Natural killer cell (primary cell): ENCODE results near the gene GPR176. TPM values are rescaled to one million over a fixed set of nuclear protein-coding genes. Genes with fewer than 3 reads are reported as not detected.

ENCODE experiments used
- ATAC-seq, 3 donors: fragments of 150-1000 bp in 2 of 3; fragments of 200-7000 bp in 1 of 3; cut with Tn5 transposase; 1 replicate in 1 of 3; 2 replicates in 2 of 3; pipeline ENCODE4 v1.10.0; 2021; ENCODE audit warnings: mild to moderate bottlenecking in 2 of 3, moderate library complexity in 2 of 3
- DNase-seq, 2 donors: peaks; one replicate each; pipeline versions ENCODE4 v3.0.0 to v3.0.0-alpha.2; 2013 to 2021; ENCODE audit warnings: mixed read lengths in 1 of 2
- H3K27ac ChIP-seq: one replicate; pipeline ENCODE4 v1.5.1; 2013; ENCODE audit warnings: mild to moderate bottlenecking, low read length
- H3K27me3 ChIP-seq: one replicate; pipeline ENCODE4 v1.6.1; 2013; ENCODE audit warnings: low read length; ENCODE audit not compliant: control insufficient read depth, insufficient read depth
- H3K36me3 ChIP-seq: one replicate; pipeline ENCODE4 v1.6.1; 2013; ENCODE audit warnings: low read length; ENCODE audit not compliant: control insufficient read depth, insufficient read depth
- H3K4me1 ChIP-seq: one replicate; pipeline ENCODE4 v1.6.1; 2013; ENCODE audit warnings: low read length; ENCODE audit not compliant: control insufficient read depth, insufficient read depth
- H3K4me3 ChIP-seq: one replicate; pipeline ENCODE4 v1.5.1; 2013; ENCODE audit warnings: low read length
- H3K9me3 ChIP-seq: one replicate; pipeline ENCODE4 v1.6.1; 2013; ENCODE audit warnings: low read length; ENCODE audit not compliant: control insufficient read depth, insufficient read depth
- H3K27ac Mint-ChIP-seq, 2 donors: one replicate each; pipeline ENCODE4 v1.8.0; 2022; ENCODE audit warnings: mild to moderate bottlenecking in 2 of 2, mixed read lengths in 2 of 2, moderate library complexity in 1 of 2
- H3K27me3 Mint-ChIP-seq, 2 donors: one replicate each; pipeline ENCODE4 v1.8.0; 2022; ENCODE audit warnings: low read depth in 2 of 2, mixed read lengths in 2 of 2
- H3K36me3 Mint-ChIP-seq: one replicate; pipeline ENCODE4 v1.8.0; 2022; ENCODE audit warnings: mixed read lengths
- H3K4me1 Mint-ChIP-seq, 2 donors: one replicate each; pipeline ENCODE4 v1.8.0; 2022; ENCODE audit warnings: mixed read lengths in 2 of 2
- H3K4me3 Mint-ChIP-seq: one replicate; pipeline ENCODE4 v1.8.0; 2022; ENCODE audit warnings: mild to moderate bottlenecking, moderate library complexity, mixed read lengths
- H3K9me3 Mint-ChIP-seq, 2 donors: one replicate each; pipeline ENCODE4 v1.8.0; 2022; ENCODE audit warnings: mixed read lengths in 2 of 2
- WGBS: methylation state at CpG from one replicate; pipeline ENCODE4 v1.1.7; 2013; ENCODE audit warnings: missing lambda C conversion rate; ENCODE audit not compliant: insufficient coverage; 5-methylcytosine and 5-hydroxymethylcytosine counted together
- intact Hi-C: fragments of 100-400 bp; cut with micrococcal nuclease; formaldehyde crosslinking; loops from one replicate; pipeline ENCODE4 v1.14.2; 2022
- total RNA-seq, 4 donors: library from RNA; stranded (reverse); fragments of 120-200 nt in 1 of 4; gene quantifications; one replicate each; pipeline versions ENCODE4 v1.2.3 to v1.2.4, GENCODE V29; 2013 to 2022
- TF ChIP-seq, protein P1 (sequence below): fragments of 200-600 bp; IDR thresholded peaks from one replicate; pipeline ENCODE4 v1.8.0; 2022; ENCODE audit warnings: antibody characterized with exemption

Gene GPR176
- total RNA-seq, 3 donors from 2014 or later (not counting 1 experiment from before 2014, with no cell fraction given): 0.38 TPM; not detected in 2

DNA sequence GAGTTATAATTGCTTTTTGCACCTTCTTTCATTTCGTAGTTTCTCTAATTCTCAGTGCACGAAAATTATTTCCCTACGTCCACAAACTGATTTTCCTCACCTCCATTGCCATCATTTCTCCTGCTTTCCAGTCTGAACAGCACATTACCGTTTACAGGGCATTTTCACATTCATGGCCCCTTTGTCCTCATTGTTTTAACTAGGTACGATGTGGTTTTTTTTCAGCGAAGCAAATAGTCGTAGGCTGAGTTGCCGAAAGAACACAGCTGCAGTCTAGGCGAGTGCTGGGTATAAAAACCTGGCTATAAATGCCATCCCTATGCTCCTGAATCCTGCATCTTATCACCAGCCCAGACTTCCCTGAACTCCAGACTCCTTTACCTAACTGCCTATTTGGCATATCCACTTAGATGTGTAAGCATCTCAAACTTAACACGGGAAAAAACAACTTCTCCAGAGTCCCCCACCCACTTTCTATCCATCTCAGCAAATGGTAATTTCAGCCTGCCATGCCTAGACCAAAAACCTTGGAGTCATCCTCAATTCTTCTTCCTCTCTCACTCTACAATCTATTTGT lies 136.7 kb downstream of the GPR176 start:
- Mint-ChIP-seq H3K27me3 (peaks cover 0 to 6% of the 10 kb centered on the region in 2 donors), H3K9me3 (no peaks in the 10 kb centered on the region), H3K4me3 (peak overlapping the region; percentile 77), H3K27ac (peak overlapping the region; percentile 84 to 93), H3K36me3 (no peaks in the 10 kb centered on the region), H3K4me1 (peaks cover 33 to 36% of the 10 kb centered on the region in 2 donors)
- H3K36me3 ChIP-seq: no peaks in the 10 kb centered on the region
- TF ChIP-seq, protein P1, sequence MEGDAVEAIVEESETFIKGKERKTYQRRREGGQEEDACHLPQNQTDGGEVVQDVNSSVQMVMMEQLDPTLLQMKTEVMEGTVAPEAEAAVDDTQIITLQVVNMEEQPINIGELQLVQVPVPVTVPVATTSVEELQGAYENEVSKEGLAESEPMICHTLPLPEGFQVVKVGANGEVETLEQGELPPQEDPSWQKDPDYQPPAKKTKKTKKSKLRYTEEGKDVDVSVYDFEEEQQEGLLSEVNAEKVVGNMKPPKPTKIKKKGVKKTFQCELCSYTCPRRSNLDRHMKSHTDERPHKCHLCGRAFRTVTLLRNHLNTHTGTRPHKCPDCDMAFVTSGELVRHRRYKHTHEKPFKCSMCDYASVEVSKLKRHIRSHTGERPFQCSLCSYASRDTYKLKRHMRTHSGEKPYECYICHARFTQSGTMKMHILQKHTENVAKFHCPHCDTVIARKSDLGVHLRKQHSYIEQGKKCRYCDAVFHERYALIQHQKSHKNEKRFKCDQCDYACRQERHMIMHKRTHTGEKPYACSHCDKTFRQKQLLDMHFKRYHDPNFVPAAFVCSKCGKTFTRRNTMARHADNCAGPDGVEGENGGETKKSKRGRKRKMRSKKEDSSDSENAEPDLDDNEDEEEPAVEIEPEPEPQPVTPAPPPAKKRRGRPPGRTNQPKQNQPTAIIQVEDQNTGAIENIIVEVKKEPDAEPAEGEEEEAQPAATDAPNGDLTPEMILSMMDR: no peak
- no peaks in the 10 kb centered on the region for H3K9me3 ChIP-seq
- ATAC-seq (no peak), DNase-seq (peak in 1 of 2 donors; percentile 43)
- peaks cover 3% of the 10 kb centered on the region for H3K4me1 ChIP-seq
- H3K4me3 ChIP-seq: peak overlapping the region; percentile 73
- 1% methylated on average over 10 of the region's 10 CpGs for WGBS
- no peaks in the 10 kb centered on the region for H3K27me3 ChIP-seq
- intact Hi-C loops: loop anchor here (2.0 to 10.0 kb wide), 3 partner anchors 134 to 251 kb away; partner anchors contain the start of gene SRP14
- peak overlapping the region; percentile 71 for H3K27ac ChIP-seq

DNA sequence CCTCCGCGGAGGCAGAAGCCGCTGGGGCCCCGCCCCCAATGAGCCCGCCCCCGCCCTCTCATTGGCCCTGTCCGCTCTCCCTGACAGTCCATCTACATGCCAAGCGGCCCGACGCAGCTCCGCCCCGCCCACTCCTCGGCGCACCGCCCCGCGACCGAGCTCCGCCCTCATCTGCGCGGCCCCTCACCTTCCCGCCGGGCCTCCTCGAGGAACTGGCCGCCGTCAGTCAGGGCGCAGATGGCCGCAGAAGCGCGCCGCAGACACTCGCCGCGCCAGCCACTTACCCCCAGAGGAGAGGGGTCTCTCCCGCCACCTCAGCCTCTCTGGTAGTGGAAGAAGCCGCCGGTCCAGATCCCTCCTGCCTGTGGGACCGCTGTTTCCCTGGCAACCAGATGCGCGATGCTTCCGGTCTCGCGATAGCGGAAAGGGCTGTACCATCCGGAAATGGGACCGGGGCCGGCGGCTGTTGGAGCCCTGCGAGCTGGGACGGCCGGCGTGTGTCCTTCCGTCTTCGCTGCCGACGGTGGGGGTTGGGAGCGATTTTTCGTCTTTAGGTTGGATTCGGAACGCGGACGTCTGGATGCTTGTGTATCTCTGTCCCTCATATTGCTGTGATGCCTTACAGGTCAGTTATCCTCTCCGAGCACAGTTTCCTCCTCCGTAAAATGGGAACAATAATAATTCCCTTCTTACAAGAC lies 137.5 kb downstream of the GPR176 start, which contains the start of gene FSIP1:
TSS of gene FSIP1 (minus strand) at position 401 of the 698 bp plus-strand sequence. CDS start 6,317 bp downstream, outside the sequence.
- Mint-ChIP-seq H3K4me1 (peaks cover 33 to 36% of the 10 kb centered on the region in 2 donors), H3K27ac (peak within 1 kb of the TSS; percentile 84 to 93), H3K36me3 (no peaks in the 10 kb centered on the region), H3K4me3 (peak within 1 kb of the TSS; percentile 77), H3K9me3 (no peaks in the 10 kb centered on the region), H3K27me3 (peaks cover 0 to 13% of the 10 kb centered on the region in 2 donors)
- intact Hi-C loops: loop anchor here (2.0 to 10.0 kb wide), 3 partner anchors 135 to 252 kb away; partner anchors contain the start of gene SRP14
- Histone ChIP-seq H3K27ac (peak within 1 kb of the TSS; percentile 71), H3K4me3 (peak within 1 kb of the TSS; percentile 73), H3K36me3 (no peaks in the 10 kb centered on the region), H3K27me3 (no peaks in the 10 kb centered on the region), H3K4me1 (peaks cover 3% of the 10 kb centered on the region), H3K9me3 (no peaks in the 10 kb centered on the region)
- TF ChIP-seq, protein P1: no peak
- ATAC-seq (peak; percentile 97 to 100 (median 98)), DNase-seq (peak; percentile 97 to 98)
- under 1% methylated on average over 64 of the region's 64 CpGs for WGBS

DNA sequence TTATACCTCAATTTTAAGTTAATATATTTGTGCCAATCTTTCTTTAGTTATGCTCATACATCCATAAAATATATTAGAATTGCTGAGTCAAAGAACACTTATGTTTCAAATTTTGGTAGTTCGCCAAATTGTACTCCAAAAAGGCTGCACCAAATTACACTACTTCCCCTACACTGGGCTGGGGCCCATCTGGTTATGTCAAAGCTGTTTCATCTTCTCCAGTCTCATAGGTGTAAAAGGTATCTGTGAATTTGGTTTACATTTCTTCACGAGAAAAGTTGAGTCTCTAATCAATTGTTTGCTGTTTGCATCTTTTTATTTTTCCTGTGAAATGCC lies 138.1 kb downstream of the GPR176 start:
- 23% methylated on average over 2 of the region's 2 CpGs for WGBS
- Histone ChIP-seq H3K4me1 (peaks cover 3% of the 10 kb centered on the region), H3K9me3 (no peaks in the 10 kb centered on the region), H3K4me3 (peak overlapping the region; percentile 46), H3K27ac (peak overlapping the region; percentile 65), H3K27me3 (no peaks in the 10 kb centered on the region), H3K36me3 (no peaks in the 10 kb centered on the region)
- Mint-ChIP-seq H3K9me3 (no peaks in the 10 kb centered on the region), H3K27me3 (peaks cover 3 to 20% of the 10 kb centered on the region in 2 donors), H3K4me3 (peak overlapping the region; percentile 77), H3K4me1 (peaks cover 33 to 36% of the 10 kb centered on the region in 2 donors), H3K36me3 (no peaks in the 10 kb centered on the region), H3K27ac (peak overlapping the region; percentile 84 to 93)
- intact Hi-C loops: loop anchor here (2.0 to 10.0 kb wide), 3 partner anchors 135 to 253 kb away; partner anchors contain the start of gene SRP14
- no peak for ATAC-seq
- TF ChIP-seq, protein P1: no peak
- DNase-seq: no peak
